MV-4-11 (cell line): Measurements from ENCODE around the gene WSCD2.
A peak's percentile ranks its signal among the peaks of the same experiment; 100 is the strongest.

Experiments
- DNase-seq: peaks from one replicate; lab custom pipeline; 2025; lab: John Stamatoyannopoulos, UW

WSCD2 gene

GRCh38 chr12:108235197-108235984, 106.3 kb downstream of the WSCD2 start:
- DNase-seq = no peak

GRCh38 chr12:108235985-108236263, 106.8 kb downstream of the WSCD2 start:
- DNase-seq = no peak

- no peak for DNase-seq
Observed at GRCh38 chr12:108236366-108236765, 107.3 kb downstream of the WSCD2 start.

GRCh38 chr12:108237272-108237671, 108.2 kb downstream of the WSCD2 start:
- DNase-seq = no peak

GRCh38 chr12:108238474-108238873, 109.4 kb downstream of the WSCD2 start:
- DNase-seq = no peak

GRCh38 chr12:108239378-108239777, 110.3 kb downstream of the WSCD2 start:
- no peak for DNase-seq

- DNase-seq = no peak
Observed at GRCh38 chr12:108240027-108240785, 111.1 kb downstream of the WSCD2 start.

- no peak for DNase-seq
Observed at GRCh38 chr12:108240928-108241327, 111.8 kb downstream of the WSCD2 start.

GRCh38 chr12:108241986-108242703, 113.1 kb downstream of the WSCD2 start:
- peak; percentile 1 for DNase-seq

- no peak for DNase-seq
Observed at GRCh38 chr12:108247130-108247529, 118.0 kb downstream of the WSCD2 start.

GRCh38 chr12:108248011-108248410, 118.9 kb downstream of the WSCD2 start:
- no peak for DNase-seq

- DNase-seq = no peak
Observed at GRCh38 chr12:108252523-108252922, 123.4 kb downstream of the WSCD2 start.

GRCh38 chr12:108253540-108253939, 124.5 kb downstream of the WSCD2 start:
- no peak for DNase-seq

- DNase-seq = no peak
Observed at GRCh38 chr12:108254030-108254429, 124.9 kb downstream of the WSCD2 start.

- no peak for DNase-seq
Observed at GRCh38 chr12:108254517-108255251, 125.6 kb downstream of the WSCD2 start.

- no peak for DNase-seq
Observed at GRCh38 chr12:108255252-108255602, 126.1 kb downstream of the WSCD2 start.

GRCh38 chr12:108257004-108257403, 127.9 kb downstream of the WSCD2 start:
- no peak for DNase-seq

GRCh38 chr12:108257610-108258106, 128.6 kb downstream of the WSCD2 start:
- DNase-seq = no peak

GRCh38 chr12:108260039-108260438, 131.0 kb downstream of the WSCD2 start:
- no peak for DNase-seq

- no peak for DNase-seq
Observed at GRCh38 chr12:108260969-108261368, 131.9 kb downstream of the WSCD2 start.

- no peak for DNase-seq
Observed at GRCh38 chr12:108265505-108265904, 136.4 kb downstream of the WSCD2 start.

- DNase-seq = no peak
Observed at GRCh38 chr12:108266131-108266530, 137.0 kb downstream of the WSCD2 start.
